ENCODE measurements around the gene KRTAP10-12.

GRCh38 chr21:44714905-44715304 is 17.9 kb downstream of the KRTAP10-12 start:
- TF ChIP-seq POLR2A (IDR thresholded peaks at IDR 0.05; ENCODE audit: low read depth, low read length) (no peak), POLR2AphosphoS5 (IDR thresholded peaks at IDR 0.05; ENCODE audit: low read depth, low read length) (no peak)
